OCI-LY7 (cell line): Measurements from ENCODE around the gene WDR54. TPM values are rescaled to one million over a fixed set of nuclear protein-coding genes. Genes with fewer than 3 reads are reported as not detected.

Source experiments
- BruUV-seq: library from RNA; stranded (reverse); fragments of 400-500 nt; replicated peaks from 2 replicates; lab custom pipeline; 2021; lab: Mats Ljungman, UMichigan
- CTCF ChIA-PET: fragments of 300-600 bp; sonication (Branson Sonifier 250); formaldehyde crosslinking; loops from one replicate; lab custom pipeline; 2022; ENCODE audit warnings: antibody characterized with exemption; ENCODE audit not compliant: unreplicated experiment; lab: Charles Lee
- POLR2A ChIA-PET: fragments of 300-600 bp; sonication (Branson Sonifier 250); formaldehyde crosslinking; loops from one replicate; lab custom pipeline; 2022; ENCODE audit warnings: antibody characterized with exemption; lab: Charles Lee
- DNase-seq: peaks from one replicate; pipeline ENCODE4 v3.0.0-alpha.2; 2015; ENCODE audit warnings: low spot score
- H2AFZ ChIP-seq: fragments of 200-600 bp; sonication (generic), shearing (Covaris generic); 2 replicates; pipeline ENCODE4 v1.6.1; 2014; ENCODE audit warnings: mild to moderate bottlenecking, antibody characterized with exemption, low read length, moderate library complexity
- H3K27ac ChIP-seq: fragments of 200-600 bp; sonication (generic); 2 replicates; pipeline ENCODE4 v1.5.1; 2014; ENCODE audit warnings: mixed run types, low read depth, mild to moderate bottlenecking, moderate library complexity, low read length, inconsistent platforms; ENCODE audit not compliant: poor library complexity, severe bottlenecking
- H3K36me3 ChIP-seq: fragments of 200-600 bp; sonication (generic); 2 replicates; pipeline ENCODE4 v1.6.1; 2014; ENCODE audit warnings: mild to moderate bottlenecking, antibody characterized with exemption, low read length, moderate library complexity, mixed read lengths; ENCODE audit not compliant: insufficient read depth
- H3K4me1 ChIP-seq: fragments of 200-600 bp; sonication (generic); 2 replicates; pipeline ENCODE4 v1.5.1; 2014; ENCODE audit warnings: mild to moderate bottlenecking, low read length; ENCODE audit not compliant: insufficient read depth, poor library complexity, severe bottlenecking
- H3K4me2 ChIP-seq: fragments of 200-600 bp; sonication (generic); 2 replicates; pipeline ENCODE4 v1.6.1; 2014; ENCODE audit warnings: mild to moderate bottlenecking, low read length
- H3K4me3 ChIP-seq: fragments of 200-600 bp; sonication (generic); 2 replicates; pipeline ENCODE4 v1.5.1; 2014; ENCODE audit warnings: mild to moderate bottlenecking, low read depth, low read length; ENCODE audit not compliant: poor library complexity, severe bottlenecking
- H3K79me2 ChIP-seq: fragments of 200-600 bp; sonication (generic); 2 replicates; pipeline ENCODE4 v1.6.1; 2016; ENCODE audit warnings: low read depth, mild to moderate bottlenecking, low read length, moderate library complexity, mixed read lengths; ENCODE audit not compliant: insufficient read depth
- H3K9me2 ChIP-seq: fragments of 200-600 bp; sonication (generic); 2 replicates; pipeline ENCODE4 v1.6.1; 2016; ENCODE audit warnings: mild to moderate bottlenecking, low read length, mixed read lengths; ENCODE audit not compliant: insufficient read depth
- H3K9me3 ChIP-seq: fragments of 200-600 bp; sonication (generic); 2 replicates; pipeline ENCODE4 v1.6.1; 2014; ENCODE audit warnings: mild to moderate bottlenecking, mixed run types, low read length, mixed read lengths
- H4K20me1 ChIP-seq: fragments of 200-600 bp; sonication (generic); 2 replicates; pipeline ENCODE4 v1.6.1; 2014; ENCODE audit warnings: mild to moderate bottlenecking, antibody characterized with exemption, low read length, moderate library complexity, mixed read lengths; ENCODE audit not compliant: insufficient read depth
- CTCF ChIP-seq: fragments of 200-600 bp; sonication (generic); conservative IDR thresholded peaks from 2 replicates; pipeline ENCODE4 v1.5.1; 2014; ENCODE audit warnings: mild to moderate bottlenecking, antibody characterized with exemption, low read length, moderate library complexity, mixed read lengths
- EZH2phosphoT487 ChIP-seq: fragments of 200-600 bp; sonication (generic); IDR thresholded peaks from 2 replicates; pipeline ENCODE4 v1.6.1; 2018; ENCODE audit warnings: low read depth, borderline replicate concordance, mild to moderate bottlenecking, mixed run types, antibody characterized with exemption, low read length, moderate library complexity, mixed read lengths
- intact Hi-C: fragments of 100-400 bp; cut with micrococcal nuclease; formaldehyde crosslinking; loops from one replicate; pipeline ENCODE4 v1.10.0; 2022; ENCODE audit not compliant: unreplicated experiment
- total RNA-seq, 2 experiments: library from RNA; depleted of rRNA in 1 of 2; stranded (reverse); fragments of >200 nt in 1 of 2; shearing (Covaris generic) in 1 of 2; gene quantifications; 2 replicates each; pipeline ENCODE4 v1.2.3, GENCODE V29; 2014 to 2022

Gene WDR54
- total RNA-seq, 2 experiments from 2014 or later, result 64.7 to 89.5 TPM

DNA sequence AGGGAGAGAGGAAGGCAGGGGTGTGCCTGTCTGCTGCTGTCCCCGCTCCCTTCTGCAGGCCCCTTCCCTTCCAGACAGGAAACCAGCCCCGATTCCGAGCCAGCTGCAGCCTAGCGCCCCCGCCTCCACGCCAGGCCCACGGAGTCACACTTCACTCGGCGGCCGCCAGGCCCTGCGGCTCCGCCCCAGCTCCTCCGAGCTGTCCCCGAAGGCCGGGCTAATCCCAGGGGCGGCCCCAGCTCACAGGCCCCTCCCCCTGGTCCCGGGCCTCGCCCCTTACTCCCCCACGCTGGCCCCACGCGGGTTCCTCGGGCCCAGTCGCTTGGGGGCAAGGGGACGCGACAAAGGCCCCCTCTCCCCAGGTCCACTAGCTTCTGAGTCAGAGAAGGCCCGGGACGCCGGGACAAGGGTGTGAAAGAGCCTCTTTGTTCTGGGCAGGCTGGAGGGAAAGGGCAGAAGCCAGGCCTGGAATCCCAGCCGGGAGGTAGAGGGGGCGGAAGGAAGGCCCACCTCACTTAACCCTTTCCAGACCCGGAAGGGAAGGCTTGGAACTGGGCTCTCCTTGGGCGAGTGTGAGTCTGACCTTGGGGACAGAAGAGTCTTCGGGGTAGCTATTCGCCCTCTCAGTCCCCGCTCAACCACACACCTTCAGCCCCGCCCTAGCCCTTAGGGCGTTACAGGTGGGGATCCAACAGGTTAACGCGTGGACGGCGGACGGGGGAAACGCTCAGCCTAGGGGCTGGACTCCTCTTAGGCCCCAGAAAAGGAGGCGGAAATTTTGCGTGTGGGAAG lies 19.0 kb downstream of the WDR54 start:
- Histone ChIP-seq H3K36me3 (no peaks in the 10 kb centered on the region), H4K20me1 (no peaks in the 10 kb centered on the region), H3K27ac (no peak overlapping the region), H3K9me2 (no peaks in the 10 kb centered on the region), H3K4me1 (peaks cover 34% of the 10 kb centered on the region), H3K79me2 (no peaks in the 10 kb centered on the region), H2AFZ (peak overlapping the region; percentile 59; the same call in 1 of the 2 replicates), H3K4me3 (peak overlapping the region; percentile 33), H3K4me2 (peak overlapping the region; percentile 50), H3K9me3 (no peaks in the 10 kb centered on the region)
- TF ChIP-seq CTCF (no peak), EZH2phosphoT487 (no peak)
- peak; percentile 58 for DNase-seq
- BruUV-seq, result no TSS peak
- ChIA-PET CTCF (interaction anchor here (0.5 kb wide), 1 partner anchor 18 kb away, joined by 3 read pairs; the partner anchor contains the start of gene WBP1), POLR2A (interaction anchor here (0.9 to 2.3 kb wide), 3 partner anchors 9 to 16 kb away, joined by 4 to 17 read pairs (median 13); partner anchors contain the start of gene INO80B)
- intact Hi-C loops, result no loop called here

DNA sequence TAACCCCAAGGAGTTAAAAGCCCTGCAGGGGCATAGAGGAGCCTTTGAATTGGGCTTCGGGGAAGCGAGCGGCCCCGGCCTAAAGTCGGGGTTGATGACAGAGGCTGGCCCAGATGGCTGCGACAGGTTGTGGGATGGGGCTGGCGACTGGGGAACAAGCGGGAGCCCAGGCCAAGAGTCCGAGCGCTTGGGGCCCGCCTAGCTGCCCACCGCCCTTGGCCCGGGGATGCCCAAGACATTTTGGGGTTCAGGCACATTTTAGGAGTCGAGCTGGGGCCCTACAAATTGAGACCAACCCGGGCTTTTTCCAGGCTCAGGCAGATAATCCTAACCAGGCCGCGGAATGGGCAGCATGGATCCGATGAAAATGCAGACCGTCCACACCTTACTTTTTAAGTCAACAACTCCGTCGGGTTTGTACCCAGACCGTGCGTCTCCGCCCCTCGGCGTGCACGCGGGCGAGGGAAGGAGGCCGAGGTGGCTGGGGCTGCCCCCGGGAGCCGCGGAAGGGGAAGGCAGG lies 19.7 kb downstream of the WDR54 start:
- POLR2A ChIA-PET, result interaction anchor here (2.0 to 2.3 kb wide), 2 partner anchors 11 to 15 kb away, joined by 13 to 17 read pairs; partner anchors contain the start of gene INO80B
- intact Hi-C loops, result no loop called here
- H4K20me1 ChIP-seq, result no peaks in the 10 kb centered on the region
- peaks cover 34% of the 10 kb centered on the region for H3K4me1 ChIP-seq
- H3K9me2 ChIP-seq, result no peaks in the 10 kb centered on the region
- H3K36me3 ChIP-seq, result no peaks in the 10 kb centered on the region
- no peak overlapping the region for H3K27ac ChIP-seq
- CTCF ChIA-PET, result no interaction called here
- no TSS peak for BruUV-seq
- H3K4me3 ChIP-seq, result no peak overlapping the region
- TF ChIP-seq EZH2phosphoT487 (no peak), CTCF (no peak)
- no peaks in the 10 kb centered on the region for H3K9me3 ChIP-seq
- H2AFZ ChIP-seq, result no peak overlapping the region
- H3K79me2 ChIP-seq, result no peaks in the 10 kb centered on the region
- H3K4me2 ChIP-seq, result no peak overlapping the region
- DNase-seq, result no peak
